ENCODE data around the gene MED22.

The MED22 gene

DNA sequence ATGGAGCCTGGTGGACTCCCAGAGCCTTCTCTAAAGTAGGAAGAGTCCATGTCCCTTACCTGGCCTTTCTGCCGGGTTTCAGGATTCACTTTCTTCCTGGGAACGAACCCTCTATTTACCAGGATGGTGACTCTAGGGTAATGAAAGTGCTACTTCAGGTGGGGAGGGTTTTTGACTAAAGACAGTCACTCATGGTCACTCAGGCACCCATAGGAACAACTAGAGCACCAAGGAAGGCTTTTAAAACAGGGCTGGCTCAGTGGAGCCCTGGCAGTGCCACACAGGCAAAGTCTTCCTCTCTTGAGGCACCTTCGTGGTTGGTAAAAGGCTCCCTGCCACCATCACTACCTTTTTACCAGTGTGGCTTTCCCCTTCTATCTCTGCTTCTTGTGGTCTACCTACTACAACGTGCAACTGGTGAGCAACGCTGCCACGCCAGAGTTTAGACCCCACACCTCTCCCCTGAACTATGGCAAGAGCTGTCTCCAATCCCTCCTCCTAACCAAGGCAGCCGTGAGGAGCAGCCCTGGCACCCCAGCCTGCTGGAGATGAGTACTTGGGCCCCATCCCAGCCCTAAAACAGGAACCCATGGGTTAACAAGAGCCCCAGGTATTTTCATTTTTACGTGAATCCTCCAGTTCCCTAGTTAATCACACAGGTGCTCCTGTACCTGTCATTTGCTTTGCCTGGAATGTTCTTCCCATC, 4.9 kb upstream of the MED22 start:
- TF ChIP-seq, protein P1, sequence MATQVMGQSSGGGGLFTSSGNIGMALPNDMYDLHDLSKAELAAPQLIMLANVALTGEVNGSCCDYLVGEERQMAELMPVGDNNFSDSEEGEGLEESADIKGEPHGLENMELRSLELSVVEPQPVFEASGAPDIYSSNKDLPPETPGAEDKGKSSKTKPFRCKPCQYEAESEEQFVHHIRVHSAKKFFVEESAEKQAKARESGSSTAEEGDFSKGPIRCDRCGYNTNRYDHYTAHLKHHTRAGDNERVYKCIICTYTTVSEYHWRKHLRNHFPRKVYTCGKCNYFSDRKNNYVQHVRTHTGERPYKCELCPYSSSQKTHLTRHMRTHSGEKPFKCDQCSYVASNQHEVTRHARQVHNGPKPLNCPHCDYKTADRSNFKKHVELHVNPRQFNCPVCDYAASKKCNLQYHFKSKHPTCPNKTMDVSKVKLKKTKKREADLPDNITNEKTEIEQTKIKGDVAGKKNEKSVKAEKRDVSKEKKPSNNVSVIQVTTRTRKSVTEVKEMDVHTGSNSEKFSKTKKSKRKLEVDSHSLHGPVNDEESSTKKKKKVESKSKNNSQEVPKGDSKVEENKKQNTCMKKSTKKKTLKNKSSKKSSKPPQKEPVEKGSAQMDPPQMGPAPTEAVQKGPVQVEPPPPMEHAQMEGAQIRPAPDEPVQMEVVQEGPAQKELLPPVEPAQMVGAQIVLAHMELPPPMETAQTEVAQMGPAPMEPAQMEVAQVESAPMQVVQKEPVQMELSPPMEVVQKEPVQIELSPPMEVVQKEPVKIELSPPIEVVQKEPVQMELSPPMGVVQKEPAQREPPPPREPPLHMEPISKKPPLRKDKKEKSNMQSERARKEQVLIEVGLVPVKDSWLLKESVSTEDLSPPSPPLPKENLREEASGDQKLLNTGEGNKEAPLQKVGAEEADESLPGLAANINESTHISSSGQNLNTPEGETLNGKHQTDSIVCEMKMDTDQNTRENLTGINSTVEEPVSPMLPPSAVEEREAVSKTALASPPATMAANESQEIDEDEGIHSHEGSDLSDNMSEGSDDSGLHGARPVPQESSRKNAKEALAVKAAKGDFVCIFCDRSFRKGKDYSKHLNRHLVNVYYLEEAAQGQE (IDR thresholded peaks at IDR 0.05; ENCODE audit: insufficient replicate concordance, low read depth): no peak
- TF ChIP-seq SPI1 (IDR thresholded peaks at IDR 0.05; ENCODE audit: borderline replicate concordance, low read depth) (no peak), POLR2AphosphoS5 (IDR thresholded peaks at IDR 0.05; ENCODE audit: low read depth) (no peak), CTCF (IDR thresholded peaks at IDR 0.05; ENCODE audit: insufficient read depth, low read length) (no peak), GABPA (IDR thresholded peaks at IDR 0.05; ENCODE audit: low read depth) (no peak)
- DNase-seq (ENCODE audit: low read depth in 1 of 2, low spot score in 1 of 2): no peak
- Histone ChIP-seq H3K27me3 (ENCODE audit: insufficient read depth, poor library complexity, severe bottlenecking) (no peaks in the 10 kb centered on the region), H3K27ac (replicated peaks) (0 out of 2 replicates have a peak overlapping the region, but pooled peaks have one; percentile 2), H3K4me3 (replicated peaks; ENCODE audit: insufficient read depth, low read length) (no peak overlapping the region)

DNA sequence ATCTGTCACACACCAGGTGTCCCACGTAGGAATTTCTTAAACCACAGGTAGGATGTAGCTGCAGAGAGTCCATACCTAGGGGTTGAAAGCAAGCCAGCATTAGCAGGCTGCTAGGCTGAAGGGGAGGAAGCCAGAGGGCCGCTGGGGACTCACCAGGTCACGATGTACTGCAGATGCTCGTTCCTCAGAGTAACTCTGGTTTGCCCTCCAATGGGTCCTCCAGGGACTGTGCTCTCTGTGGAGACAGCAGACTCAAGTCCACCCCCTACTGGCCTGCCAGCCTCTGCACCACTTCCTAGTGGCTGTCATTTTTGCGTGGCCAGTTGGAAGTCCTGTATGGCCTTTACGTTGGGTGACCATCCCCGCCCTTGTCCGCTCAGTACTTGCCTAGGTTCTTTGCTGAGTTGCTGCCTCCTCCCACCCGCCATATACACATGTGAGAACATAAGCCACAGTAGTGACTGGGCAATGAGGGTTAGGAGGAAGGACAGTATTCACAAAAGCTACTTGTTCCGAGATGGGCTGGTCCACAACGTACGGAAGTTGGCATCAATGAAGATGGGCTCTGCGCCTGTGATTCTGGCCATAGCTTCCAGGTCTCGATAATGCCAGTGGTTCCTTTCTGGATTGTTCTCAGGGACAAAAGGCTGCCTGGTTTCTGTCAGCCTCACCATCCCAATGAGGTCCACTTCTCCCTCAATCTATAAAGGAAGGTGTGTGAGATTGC, 4.1 kb upstream of the MED22 start:
- Histone ChIP-seq H3K4me3 (replicated peaks; ENCODE audit: insufficient read depth, low read length) (no peak overlapping the region), H3K27ac (replicated peaks) (no peak overlapping the region), H3K27me3 (ENCODE audit: insufficient read depth, poor library complexity, severe bottlenecking) (no peaks in the 10 kb centered on the region)
- peak in 1 of 2 experiments; percentile 83 for DNase-seq (ENCODE audit: low read depth in 1 of 2, low spot score in 1 of 2)
- TF ChIP-seq CTCF (IDR thresholded peaks at IDR 0.05; ENCODE audit: insufficient read depth, low read length) (peak; percentile 88), POLR2AphosphoS5 (IDR thresholded peaks at IDR 0.05; ENCODE audit: low read depth) (peak; percentile 88), GABPA (IDR thresholded peaks at IDR 0.05; ENCODE audit: low read depth) (no peak)

GRCh38 chr9:133351526-133351907, 3.6 kb upstream of the MED22 start:
- Histone ChIP-seq H3K4me3 (replicated peaks; ENCODE audit: insufficient read depth, low read length) (no peak overlapping the region), H3K27me3 (ENCODE audit: insufficient read depth, poor library complexity, severe bottlenecking) (no peaks in the 10 kb centered on the region), H3K27ac (replicated peaks) (no peak overlapping the region)
- TF ChIP-seq, protein P1 (IDR thresholded peaks at IDR 0.05; ENCODE audit: insufficient replicate concordance, low read depth): no peak
- no peak for TF ChIP-seq GABPA (IDR thresholded peaks at IDR 0.05; ENCODE audit: low read depth)
- TF ChIP-seq POLR2AphosphoS5 (IDR thresholded peaks at IDR 0.05; ENCODE audit: low read depth): no peak
- TF ChIP-seq CTCF (IDR thresholded peaks at IDR 0.05; ENCODE audit: insufficient read depth, low read length): no peak
- TF ChIP-seq SPI1 (IDR thresholded peaks at IDR 0.05; ENCODE audit: borderline replicate concordance, low read depth): no peak
- no peak for DNase-seq (ENCODE audit: low read depth in 1 of 2, low spot score in 1 of 2)

All from HL-60 (cell line).